ENCODE data around the gene CCDC27. TPM values are rescaled to one million over a fixed set of nuclear protein-coding genes. Genes with fewer than 3 reads are reported as not detected.
A peak's percentile ranks its signal among the peaks of the same experiment; 100 is the strongest.

Gene CCDC27
- total RNA-seq, 1 experiment from 2014 or later: not detected

GRCh38 chr1:3772715-3773571, 20.7 kb downstream of the CCDC27 start, which contains the start of gene SMIM1:
SMIM1 (plus strand) TSS chr1:3772749; CDS start chr1:3775374, 2,625 bp downstream.
- BruUV-seq (replicated peaks): TSS peak; percentile 40
- Histone ChIP-seq H4K20me1 (ENCODE audit: insufficient read depth) (peaks cover 3% of the 10 kb centered on the region; the same call in 1 of the 2 replicates), H3K79me2 (ENCODE audit: low read depth) (no peaks in the 10 kb centered on the region), H3K4me3 (peak within 1 kb of the TSS; percentile 66), H3K4me1 (replicated peaks; ENCODE audit: insufficient read depth) (no peaks in the 10 kb centered on the region), H2AFZ (peak within 1 kb of the TSS; percentile 86; the same call in 1 of the 2 replicates), H3F3A (ENCODE audit: insufficient read depth, low read depth) (no peaks in the 10 kb centered on the region; the same call in 1 of the 2 replicates), H3K27me3 (ENCODE audit: insufficient read depth, low read depth) (no peaks in the 10 kb centered on the region), H3K27ac (no peak within 1 kb of the TSS), H3K36me3 (ENCODE audit: low read depth) (no peaks in the 10 kb centered on the region), H3K9me2 (ENCODE audit: insufficient read depth) (no peaks in the 10 kb centered on the region), H3K4me2 (peak within 1 kb of the TSS; percentile 89), H3K9me3 (ENCODE audit: insufficient read depth, low read depth) (no peaks in the 10 kb centered on the region)
- DNase-seq: no peak
- CTCF ChIA-PET: interaction anchor here (0.6 kb wide), 1 partner anchor 18 kb away, joined by 8 read pairs; no protein-coding TSS in a partner anchor
- intact Hi-C loops (cut with micrococcal nuclease; ENCODE audit: unreplicated experiment): loop anchor here (10.0 kb wide), 1 partner anchor 1782 kb away; no protein-coding TSS in a partner anchor
- TF ChIP-seq EZH2 (IDR thresholded peaks at IDR 0.05; ENCODE audit: low read depth): no peak
- TF ChIP-seq, protein P1, sequence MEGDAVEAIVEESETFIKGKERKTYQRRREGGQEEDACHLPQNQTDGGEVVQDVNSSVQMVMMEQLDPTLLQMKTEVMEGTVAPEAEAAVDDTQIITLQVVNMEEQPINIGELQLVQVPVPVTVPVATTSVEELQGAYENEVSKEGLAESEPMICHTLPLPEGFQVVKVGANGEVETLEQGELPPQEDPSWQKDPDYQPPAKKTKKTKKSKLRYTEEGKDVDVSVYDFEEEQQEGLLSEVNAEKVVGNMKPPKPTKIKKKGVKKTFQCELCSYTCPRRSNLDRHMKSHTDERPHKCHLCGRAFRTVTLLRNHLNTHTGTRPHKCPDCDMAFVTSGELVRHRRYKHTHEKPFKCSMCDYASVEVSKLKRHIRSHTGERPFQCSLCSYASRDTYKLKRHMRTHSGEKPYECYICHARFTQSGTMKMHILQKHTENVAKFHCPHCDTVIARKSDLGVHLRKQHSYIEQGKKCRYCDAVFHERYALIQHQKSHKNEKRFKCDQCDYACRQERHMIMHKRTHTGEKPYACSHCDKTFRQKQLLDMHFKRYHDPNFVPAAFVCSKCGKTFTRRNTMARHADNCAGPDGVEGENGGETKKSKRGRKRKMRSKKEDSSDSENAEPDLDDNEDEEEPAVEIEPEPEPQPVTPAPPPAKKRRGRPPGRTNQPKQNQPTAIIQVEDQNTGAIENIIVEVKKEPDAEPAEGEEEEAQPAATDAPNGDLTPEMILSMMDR (conservative IDR thresholded peaks at IDR 0.05): no peak
- POLR2A ChIA-PET (ENCODE audit: unreplicated experiment): no interaction called here

GRCh38 chr1:3773572-3774275, 21.5 kb downstream of the CCDC27 start:
- no TSS peak for BruUV-seq (replicated peaks)
- Histone ChIP-seq H3K9me2 (ENCODE audit: insufficient read depth) (no peaks in the 10 kb centered on the region), H3F3A (ENCODE audit: insufficient read depth, low read depth) (no peaks in the 10 kb centered on the region; the same call in 1 of the 2 replicates), H3K4me3 (no peak overlapping the region), H3K9me3 (ENCODE audit: insufficient read depth, low read depth) (no peaks in the 10 kb centered on the region), H3K4me1 (replicated peaks; ENCODE audit: insufficient read depth) (no peaks in the 10 kb centered on the region), H3K36me3 (ENCODE audit: low read depth) (no peaks in the 10 kb centered on the region), H3K27me3 (ENCODE audit: insufficient read depth, low read depth) (no peaks in the 10 kb centered on the region), H3K4me2 (peak overlapping the region; percentile 89), H2AFZ (no peak overlapping the region), H4K20me1 (ENCODE audit: insufficient read depth) (peaks cover 3% of the 10 kb centered on the region; the same call in 1 of the 2 replicates), H3K27ac (no peak overlapping the region), H3K79me2 (ENCODE audit: low read depth) (no peaks in the 10 kb centered on the region)
- intact Hi-C loops (cut with micrococcal nuclease; ENCODE audit: unreplicated experiment): loop anchor here (10.0 kb wide), 1 partner anchor 1781 kb away; no protein-coding TSS in a partner anchor
- CTCF ChIA-PET: interaction anchor here (0.6 kb wide), 1 partner anchor 17 kb away, joined by 8 read pairs; no protein-coding TSS in a partner anchor
- POLR2A ChIA-PET (ENCODE audit: unreplicated experiment): no interaction called here
- TF ChIP-seq EZH2 (IDR thresholded peaks at IDR 0.05; ENCODE audit: low read depth): no peak
- TF ChIP-seq, protein P1 (conservative IDR thresholded peaks at IDR 0.05): no peak
- DNase-seq: no peak

GRCh38 chr1:3774276-3774945, 22.2 kb downstream of the CCDC27 start:
- BruUV-seq (replicated peaks): no TSS peak
- intact Hi-C loops (cut with micrococcal nuclease; ENCODE audit: unreplicated experiment): loop anchor here (10.0 kb wide), 1 partner anchor 1780 kb away; no protein-coding TSS in a partner anchor

More at GRCh38 chr1:3774276-3774945, 22.2 kb downstream of the CCDC27 start:
- Histone ChIP-seq H3K4me1 (replicated peaks; ENCODE audit: insufficient read depth) (no peaks in the 10 kb centered on the region), H3K79me2 (ENCODE audit: low read depth) (no peaks in the 10 kb centered on the region), H3K4me3 (no peak overlapping the region), H3K9me2 (ENCODE audit: insufficient read depth) (no peaks in the 10 kb centered on the region), H3K27ac (no peak overlapping the region), H3F3A (ENCODE audit: insufficient read depth, low read depth) (no peaks in the 10 kb centered on the region; the same call in 1 of the 2 replicates), H2AFZ (no peak overlapping the region), H3K4me2 (no peak overlapping the region), H3K36me3 (ENCODE audit: low read depth) (no peaks in the 10 kb centered on the region), H3K27me3 (ENCODE audit: insufficient read depth, low read depth) (no peaks in the 10 kb centered on the region), H3K9me3 (ENCODE audit: insufficient read depth, low read depth) (no peaks in the 10 kb centered on the region), H4K20me1 (ENCODE audit: insufficient read depth) (peaks cover 3% of the 10 kb centered on the region; the same call in 1 of the 2 replicates)
- ChIA-PET CTCF (no interaction called here), POLR2A (ENCODE audit: unreplicated experiment) (no interaction called here)
- TF ChIP-seq, protein P1 (conservative IDR thresholded peaks at IDR 0.05): no peak
- TF ChIP-seq EZH2 (IDR thresholded peaks at IDR 0.05; ENCODE audit: low read depth): no peak
- no peak for DNase-seq

Data from PC-9 (cell line).